ENCODE data around the gene BTBD9.

Gene BTBD9

GRCh38 chr6:38220069-38220723, 419.5 kb downstream of the BTBD9 start:
- no peak for DNase-seq

GRCh38 chr6:38218235-38218634, 421.5 kb downstream of the BTBD9 start:
- DNase-seq: no peak

GRCh38 chr6:38216451-38216850, 423.3 kb downstream of the BTBD9 start:
- DNase-seq: no peak

- no peak for DNase-seq
These were observed 423.9 kb downstream of the BTBD9 start for GRCh38 chr6:38215651-38216311.

- no peak for DNase-seq
These were observed 424.5 kb downstream of the BTBD9 start for GRCh38 chr6:38215225-38215624.

DNA sequence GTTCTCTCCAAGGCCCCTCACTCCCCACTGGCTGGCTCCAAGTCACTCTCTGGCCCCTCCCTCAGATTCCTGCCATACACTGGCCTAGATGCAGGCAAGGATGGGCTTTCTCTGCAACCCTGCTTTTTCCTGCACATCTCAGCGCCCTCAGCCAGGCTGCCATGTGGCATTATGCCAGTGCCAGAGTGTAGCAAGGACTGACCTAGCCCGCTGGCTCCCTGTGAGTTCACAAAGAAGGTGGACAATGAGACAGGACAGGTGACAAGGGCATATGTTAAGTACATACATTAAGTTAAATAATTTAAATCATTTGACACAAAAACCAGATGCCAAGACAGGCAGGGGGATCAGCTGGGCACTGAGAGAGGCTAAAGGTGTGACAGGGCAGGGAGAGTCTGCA, 425.6 kb downstream of the BTBD9 start:
- DNase-seq: no peak

DNA sequence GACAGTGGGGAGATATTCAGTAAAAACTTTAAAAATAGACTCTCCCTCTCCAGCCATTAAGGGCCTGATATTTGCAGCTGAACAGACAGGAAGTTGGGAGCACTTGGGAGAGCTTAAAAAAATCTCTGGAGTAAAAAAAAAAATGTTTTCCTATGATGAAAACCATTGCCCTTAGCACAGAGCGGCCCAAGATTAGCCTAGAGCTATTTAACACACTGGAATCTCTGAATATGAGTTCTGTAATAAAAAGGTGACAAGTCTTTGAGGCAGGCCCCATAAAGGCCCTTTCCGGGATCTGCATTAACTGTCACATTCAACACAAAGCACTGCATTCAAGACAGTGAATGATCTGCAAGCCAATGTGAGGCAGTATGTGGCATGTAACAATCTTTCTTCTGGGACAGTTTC, 426.5 kb downstream of the BTBD9 start:
- DNase-seq: no peak

DNA sequence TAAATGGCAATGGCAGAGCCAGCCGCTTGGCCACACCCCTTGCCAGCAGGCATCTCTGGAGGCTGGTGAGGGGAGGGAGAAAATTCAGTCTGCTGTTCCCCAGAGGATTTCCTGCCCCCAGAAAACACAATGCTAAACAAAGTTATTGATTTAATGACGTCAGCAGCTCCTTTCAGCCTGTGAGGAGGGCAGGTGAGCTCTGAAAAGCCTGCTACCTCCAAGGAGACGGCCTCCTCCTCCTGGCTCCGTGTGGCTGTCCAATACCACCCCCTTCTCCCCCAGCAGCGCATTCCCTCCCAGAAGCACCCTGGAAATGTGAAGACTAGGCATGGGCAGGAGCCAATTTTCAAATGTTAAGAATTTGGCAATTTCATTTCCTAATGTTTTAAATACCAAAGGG, 427.1 kb downstream of the BTBD9 start:
- no peak for DNase-seq

DNA sequence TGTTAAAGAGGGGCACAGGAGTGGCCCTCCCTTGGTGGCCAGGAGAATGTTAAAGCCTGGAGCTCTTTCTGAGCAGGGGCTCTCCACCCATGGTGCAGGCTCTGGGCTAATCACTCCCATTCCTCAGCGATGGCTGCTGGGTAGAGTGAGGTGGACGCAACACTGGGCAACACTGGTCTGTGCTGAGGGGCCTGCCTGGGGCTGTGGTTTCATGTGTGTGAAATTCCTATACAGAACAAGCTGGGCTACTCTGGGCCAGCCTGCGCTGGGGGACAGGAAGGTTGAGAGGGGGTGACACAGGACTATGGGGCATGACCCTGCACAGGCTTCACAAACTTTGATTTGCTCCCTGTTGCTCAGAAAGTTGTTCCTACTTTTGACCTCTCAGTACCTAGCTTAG, 427.6 kb downstream of the BTBD9 start:
- no peak for DNase-seq

DNA sequence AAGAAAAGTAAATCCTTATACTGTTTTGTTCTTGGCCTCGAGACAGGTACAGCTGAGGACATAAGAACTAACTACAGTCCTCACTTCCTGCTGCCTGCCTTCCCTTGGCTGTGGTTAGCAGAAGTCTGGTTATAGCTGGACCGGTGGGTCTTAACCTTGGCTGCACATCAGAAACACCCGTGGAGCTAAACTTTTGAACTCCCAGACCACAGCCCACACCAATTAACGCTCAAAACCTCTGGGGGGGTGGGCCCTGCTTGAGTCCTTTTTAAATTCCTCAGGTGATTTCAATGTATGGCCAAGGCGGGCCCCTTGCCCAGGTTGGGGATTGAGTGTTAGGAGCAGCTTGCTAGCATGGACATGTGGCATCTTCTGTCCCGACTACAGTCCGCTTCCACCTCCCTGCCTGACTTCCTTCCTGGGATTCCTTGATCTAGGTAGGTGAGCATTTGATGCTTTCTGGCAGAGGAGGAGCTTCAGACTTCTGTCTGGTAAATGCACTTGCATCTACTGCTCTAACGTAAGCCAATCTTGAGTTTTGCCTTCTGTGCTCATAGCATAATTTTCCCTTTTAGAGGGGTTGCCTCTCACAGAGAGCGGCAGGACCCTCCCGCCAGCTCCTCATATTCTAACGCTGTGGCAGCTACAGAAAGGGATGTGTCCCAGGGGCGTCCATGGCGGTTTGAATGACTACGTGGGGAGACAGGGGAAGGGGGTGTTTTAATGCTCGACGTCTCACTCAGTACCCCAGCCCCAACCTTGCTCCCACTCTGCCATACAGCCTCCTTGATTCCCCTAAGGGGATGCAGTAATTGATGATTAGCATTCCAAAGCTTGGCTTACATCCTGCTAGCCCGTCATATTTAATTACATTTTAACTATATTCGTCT, 430.1 kb downstream of the BTBD9 start:
- no peak for DNase-seq

DNA sequence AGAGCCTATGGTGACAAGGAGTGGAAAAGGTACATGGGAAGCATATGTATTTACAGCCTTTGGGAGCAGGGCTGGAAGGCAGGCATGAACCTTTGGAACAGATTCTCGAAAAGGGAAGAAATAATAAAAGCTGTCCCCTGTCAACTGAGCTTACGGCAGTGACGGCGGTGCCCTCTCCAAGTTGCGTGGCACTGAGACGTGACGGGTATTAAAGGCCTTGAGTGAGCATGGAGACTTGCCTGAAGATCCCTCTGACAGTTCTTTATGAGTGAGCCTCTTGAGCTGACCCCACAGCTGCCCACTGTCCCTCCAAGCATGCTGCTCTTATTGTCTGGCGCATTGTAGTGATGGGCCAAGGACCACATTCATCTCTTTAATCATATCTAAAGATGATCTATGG, 431.7 kb downstream of the BTBD9 start:
- no peak for DNase-seq

DNA sequence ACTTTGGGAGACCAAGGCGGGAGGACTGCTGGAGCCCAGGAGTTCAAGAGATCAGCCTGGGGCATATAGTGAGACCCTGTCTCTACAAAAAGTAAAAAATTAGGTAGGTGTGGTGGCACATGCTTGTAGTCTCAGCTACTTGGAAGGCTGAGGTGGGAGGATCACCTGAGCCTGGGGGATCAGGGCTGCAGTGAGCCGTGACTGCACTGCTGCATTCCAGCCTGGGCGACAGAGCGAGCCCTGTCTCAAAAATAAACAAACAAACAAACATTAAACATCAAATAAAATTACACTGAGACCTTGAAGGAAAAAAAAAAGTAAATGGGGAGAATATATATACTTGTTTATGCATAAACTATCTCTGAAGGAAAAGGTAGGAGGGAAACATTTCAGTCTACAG, 432.4 kb downstream of the BTBD9 start:
- DNase-seq: no peak

GRCh38 chr6:38198219-38198618, 441.5 kb downstream of the BTBD9 start:
- DNase-seq: no peak

GRCh38 chr6:38195113-38195635, 444.6 kb downstream of the BTBD9 start:
- DNase-seq: no peak

DNA sequence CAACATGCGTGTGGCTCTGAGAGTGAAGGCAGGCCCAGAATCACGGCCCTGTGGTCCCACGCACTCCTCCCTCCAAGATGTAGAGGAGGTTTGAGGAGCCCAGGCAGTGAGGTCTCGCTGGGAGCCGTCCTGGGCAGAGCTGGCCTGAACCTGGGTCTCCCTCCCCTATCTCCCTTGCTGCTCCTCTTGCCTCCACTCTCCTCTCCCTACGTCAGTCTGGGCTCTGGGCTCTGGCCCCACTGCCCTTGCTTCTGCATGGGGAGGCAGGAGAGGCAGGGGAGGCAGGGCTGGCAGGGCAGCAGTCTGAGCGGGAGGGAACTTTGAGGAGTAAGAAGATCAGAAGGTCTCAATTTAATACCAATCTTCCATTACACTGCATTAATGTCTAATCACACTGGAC, 445.1 kb downstream of the BTBD9 start:
- no peak for DNase-seq

- DNase-seq: no peak
These were observed 445.5 kb downstream of the BTBD9 start for GRCh38 chr6:38194282-38194572.

DNA sequence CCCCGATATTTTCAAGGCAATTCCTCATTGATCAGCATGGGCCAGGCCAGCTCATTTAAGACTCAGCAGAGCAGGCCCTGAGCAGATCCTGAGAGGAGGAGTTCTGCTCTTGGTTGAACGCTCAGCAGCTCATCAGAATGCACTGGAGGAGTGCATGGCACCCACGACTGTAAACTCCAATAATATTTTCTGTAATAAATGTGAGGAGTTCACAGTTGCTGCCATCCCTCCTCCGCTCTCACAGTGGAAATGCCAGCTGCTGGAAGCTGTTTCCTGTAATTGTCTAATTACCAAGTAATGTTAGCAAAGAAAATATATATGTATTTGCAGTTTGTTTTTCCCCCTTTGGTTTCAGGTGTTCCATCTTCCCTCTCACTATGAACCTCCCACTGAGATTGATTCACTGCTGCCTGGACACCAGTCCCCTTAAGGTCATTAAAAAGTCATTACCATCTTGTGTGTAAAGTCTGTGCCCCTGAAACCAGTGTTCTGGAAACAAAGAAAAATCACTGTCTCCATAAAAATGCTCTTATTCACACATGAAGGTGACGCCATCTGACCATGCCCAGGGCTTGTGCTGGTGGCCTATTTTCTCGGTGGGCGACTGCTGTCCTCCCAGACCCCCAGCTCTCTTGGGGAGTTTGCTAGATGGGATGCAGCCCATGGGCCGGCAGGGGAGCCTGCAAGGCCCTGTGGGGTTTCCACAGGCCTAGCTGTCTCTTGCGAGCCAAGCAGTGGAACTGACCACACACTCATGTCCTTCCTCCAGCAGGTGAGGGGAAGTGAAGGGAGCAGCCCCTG, 446.0 kb downstream of the BTBD9 start:
- DNase-seq: no peak

DNA sequence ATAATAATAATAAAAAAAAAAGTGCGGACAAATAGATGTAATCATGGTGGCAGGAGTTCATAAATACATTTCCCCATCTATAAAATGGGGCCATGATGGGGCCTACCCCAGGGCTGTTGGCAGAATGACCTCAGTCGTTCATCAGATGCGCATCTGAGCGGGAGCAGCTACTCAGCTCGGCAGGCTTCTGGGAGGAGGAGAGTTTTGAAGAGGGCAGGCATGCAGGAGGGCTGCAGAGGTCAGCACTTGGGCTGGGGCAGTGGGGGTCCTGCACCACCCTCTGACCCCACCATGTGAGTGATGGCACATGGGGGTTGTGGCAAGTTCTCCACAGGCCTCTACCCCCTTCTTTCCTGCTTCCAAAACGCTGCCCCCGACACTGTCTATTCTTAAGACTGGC, 446.7 kb downstream of the BTBD9 start:
- no peak for DNase-seq

DNA sequence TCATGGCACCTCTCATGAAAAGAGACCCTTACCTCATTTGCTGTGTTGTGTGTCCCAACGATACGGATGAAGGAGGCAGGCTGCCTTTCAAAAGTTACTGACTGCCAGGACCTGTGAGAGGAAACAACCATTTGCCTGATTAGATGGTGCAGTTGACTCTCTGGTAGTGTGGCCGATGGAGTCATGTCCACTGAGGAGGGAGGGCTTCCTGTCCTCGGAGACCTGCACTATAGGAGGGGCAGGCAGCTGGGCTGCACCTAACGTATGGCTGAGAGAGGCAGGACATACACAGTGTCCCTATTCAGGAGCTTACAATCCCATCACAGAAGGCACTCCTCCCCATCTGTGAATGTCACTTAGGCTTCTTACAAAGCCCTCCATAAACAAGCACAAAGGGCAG, 447.2 kb downstream of the BTBD9 start:
- DNase-seq: no peak

DNA sequence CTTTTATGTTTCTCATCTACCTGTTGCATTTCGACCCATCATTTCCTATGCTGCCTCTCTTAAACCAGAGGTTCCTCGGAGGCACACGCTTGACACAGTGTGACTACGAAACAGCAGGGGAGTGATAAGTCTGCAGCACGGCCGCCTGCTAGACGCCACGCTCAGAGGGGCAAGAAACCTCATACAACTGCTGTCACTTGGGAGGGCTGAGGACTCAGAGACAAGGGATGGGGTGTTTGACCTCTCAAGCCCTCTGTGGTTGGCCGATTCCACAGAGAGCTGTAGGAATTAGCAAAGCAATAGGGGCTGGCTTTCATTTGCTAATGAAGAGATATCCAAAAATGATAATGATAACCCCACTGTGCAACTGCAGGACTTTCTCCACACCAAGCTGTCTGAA, 447.7 kb downstream of the BTBD9 start:
- no peak for DNase-seq

GRCh38 chr6:38191418-38191817, 448.3 kb downstream of the BTBD9 start:
- no peak for DNase-seq

DNA sequence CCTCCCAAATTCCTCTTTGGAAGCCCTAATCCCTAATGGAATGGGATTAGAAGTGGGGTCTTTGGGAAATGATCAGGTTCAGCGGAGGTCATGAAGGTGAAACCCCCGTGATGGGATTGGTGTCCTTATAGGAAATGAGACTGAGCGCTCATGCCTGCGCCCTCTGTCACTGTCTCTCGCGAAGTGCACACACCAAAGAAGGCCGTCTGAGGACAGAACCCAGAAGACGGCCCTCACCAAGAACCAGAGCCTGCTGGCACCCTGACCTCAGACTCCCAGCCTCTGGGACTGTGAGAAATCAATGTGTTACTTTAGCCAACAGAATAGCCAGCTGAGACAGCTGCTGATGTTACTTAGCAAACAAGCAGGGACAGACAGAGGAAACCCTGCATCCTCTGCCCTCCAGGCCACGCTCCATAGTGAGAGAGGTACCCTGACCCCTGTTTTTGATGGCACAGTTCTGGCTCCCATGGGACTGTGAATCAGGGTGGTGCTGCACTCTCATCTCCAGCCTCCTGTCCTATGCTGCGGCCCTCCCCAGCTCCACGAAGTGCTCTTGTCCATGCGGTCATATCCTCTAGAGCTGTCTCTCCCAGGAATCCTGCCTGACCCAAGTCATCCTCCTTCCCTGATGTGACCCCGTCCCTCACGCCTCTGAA, 450.9 kb downstream of the BTBD9 start:
- DNase-seq: no peak

Measured in KG1 (cell line).